ENCODE results near the gene VAV1. TPM values are rescaled to one million over a fixed set of nuclear protein-coding genes. Genes with fewer than 3 reads are reported as not detected.
"Not testable (repeated sequence)": the region's sequence is repeated elsewhere in the genome, so short reads cannot be mapped to it uniquely, and the experiment has no call there.

VAV1 gene
- total RNA-seq, 1 donor from 2014 or later = not detected

DNA sequence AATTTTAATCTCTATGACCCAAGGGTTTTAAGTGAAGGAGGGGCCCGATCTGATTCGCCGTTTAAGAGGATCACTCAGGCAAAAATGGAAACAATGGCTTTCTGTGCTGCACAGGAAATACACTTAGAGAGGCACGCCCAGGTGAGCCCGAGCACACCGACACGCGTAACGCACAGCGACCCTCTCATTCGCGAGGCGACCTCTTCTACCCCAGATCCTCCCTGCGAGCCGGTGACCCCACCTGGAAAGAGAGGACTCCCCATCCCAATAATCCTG, 5.5 kb upstream of the VAV1 start:
- no peak for DNase-seq
- Mint-ChIP-seq H3K9me3 (ENCODE audit: unreplicated experiment) (peaks cover 3% of the 10 kb centered on the region), H3K36me3 (ENCODE audit: unreplicated experiment) (peaks cover 4% of the 10 kb centered on the region), H3K4me3 (ENCODE audit: unreplicated experiment) (peak overlapping the region; percentile 77), H3K27ac (ENCODE audit: unreplicated experiment) (no peak overlapping the region), H3K27me3 (ENCODE audit: unreplicated experiment) (peaks cover 13% of the 10 kb centered on the region), H3K4me1 (ENCODE audit: low read depth, unreplicated experiment) (no peaks in the 10 kb centered on the region)
- no peak for TF ChIP-seq CTCF (IDR thresholded peaks at IDR 0.05; ENCODE audit: partially characterized antibody, unreplicated experiment)

GRCh38 chr19:6767357-6768235, 4.9 kb upstream of the VAV1 start, which contains the start of gene SH2D3A:
TSS of gene SH2D3A (minus strand) at chr19:6767435. CDS start at chr19:6763748, 3,687 bp downstream.
- DNase-seq = peak; percentile 64
- H3K27me3 Mint-ChIP-seq (ENCODE audit: unreplicated experiment) = peaks cover 13% of the 10 kb centered on the region
- peaks cover 3% of the 10 kb centered on the region for H3K9me3 Mint-ChIP-seq (ENCODE audit: unreplicated experiment)
- TF ChIP-seq CTCF (IDR thresholded peaks at IDR 0.05; ENCODE audit: partially characterized antibody, unreplicated experiment) = no peak
- H3K36me3 Mint-ChIP-seq (ENCODE audit: unreplicated experiment) = peaks cover 4% of the 10 kb centered on the region
- H3K4me3 Mint-ChIP-seq (ENCODE audit: unreplicated experiment) = peak within 1 kb of the TSS; percentile 86
- no peak within 1 kb of the TSS for H3K27ac Mint-ChIP-seq (ENCODE audit: unreplicated experiment)
- no peaks in the 10 kb centered on the region for H3K4me1 Mint-ChIP-seq (ENCODE audit: low read depth, unreplicated experiment)

- Mint-ChIP-seq H3K27me3 (ENCODE audit: unreplicated experiment) (peaks cover 13% of the 10 kb centered on the region), H3K36me3 (ENCODE audit: unreplicated experiment) (peaks cover 4% of the 10 kb centered on the region), H3K27ac (ENCODE audit: unreplicated experiment) (no peak overlapping the region), H3K9me3 (ENCODE audit: unreplicated experiment) (peaks cover 3% of the 10 kb centered on the region), H3K4me1 (ENCODE audit: low read depth, unreplicated experiment) (no peaks in the 10 kb centered on the region), H3K4me3 (ENCODE audit: unreplicated experiment) (peak overlapping the region; percentile 64)
- no peak for DNase-seq
- TF ChIP-seq CTCF (IDR thresholded peaks at IDR 0.05; ENCODE audit: partially characterized antibody, unreplicated experiment) = no peak
Observed at GRCh38 chr19:6768236-6768785, 4.2 kb upstream of the VAV1 start.

DNA sequence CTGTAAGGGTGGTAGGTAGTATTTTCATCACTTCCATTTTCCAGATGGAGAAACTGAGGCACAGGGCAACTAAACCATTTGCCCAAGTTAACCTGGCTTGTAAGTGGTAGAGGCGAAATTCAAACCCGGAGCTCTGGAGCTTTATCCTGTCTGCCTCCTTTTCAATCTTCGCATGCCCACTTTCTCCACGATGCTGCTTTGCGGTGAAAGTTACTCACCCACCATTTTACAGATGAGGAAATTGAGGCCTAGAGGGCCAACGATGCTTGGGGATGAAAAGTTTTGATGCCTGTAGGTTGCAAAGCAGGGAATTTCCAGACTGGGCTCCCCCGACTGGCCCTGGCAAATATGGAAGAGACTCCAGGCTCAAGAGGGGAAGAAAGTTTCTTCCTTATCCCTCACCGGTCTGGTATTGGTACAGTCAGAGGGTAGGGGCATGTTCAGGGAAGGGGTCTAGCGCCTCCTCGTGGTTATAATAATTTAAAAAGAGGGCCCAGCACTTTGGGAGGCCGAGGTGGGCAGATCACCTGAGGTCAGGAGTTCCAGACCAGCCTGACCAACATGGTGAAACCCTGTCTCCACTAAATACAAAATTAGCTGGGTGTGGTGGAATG, 3.4 kb upstream of the VAV1 start:
- Mint-ChIP-seq H3K27me3 (ENCODE audit: unreplicated experiment) (peaks cover 13% of the 10 kb centered on the region), H3K4me3 (ENCODE audit: unreplicated experiment) (no peak overlapping the region), H3K36me3 (ENCODE audit: unreplicated experiment) (peaks cover 4% of the 10 kb centered on the region), H3K27ac (ENCODE audit: unreplicated experiment) (no peak overlapping the region), H3K9me3 (ENCODE audit: unreplicated experiment) (peaks cover 3% of the 10 kb centered on the region), H3K4me1 (ENCODE audit: low read depth, unreplicated experiment) (no peaks in the 10 kb centered on the region)
- TF ChIP-seq CTCF (IDR thresholded peaks at IDR 0.05; ENCODE audit: partially characterized antibody, unreplicated experiment) = peak; percentile 36
- DNase-seq = no peak

DNA sequence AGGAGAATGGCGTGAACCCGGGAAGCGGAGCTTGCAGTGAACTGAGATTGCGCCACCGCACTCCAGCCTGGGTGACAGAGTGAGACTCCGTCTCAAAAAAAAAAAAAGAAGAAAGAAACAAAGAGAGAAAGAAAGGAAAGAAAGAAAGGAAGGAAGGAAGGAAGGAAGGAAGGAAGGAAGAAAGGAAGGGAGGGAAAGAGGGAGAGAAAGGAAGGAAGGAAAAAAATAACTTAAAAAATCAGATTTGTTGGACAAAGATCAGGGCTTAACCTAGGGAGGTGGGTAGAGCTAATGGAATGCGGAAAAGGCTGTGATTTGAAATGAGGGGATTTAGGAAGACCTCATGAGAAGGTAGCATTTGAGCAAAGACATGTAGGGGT, 870 bp upstream of the VAV1 start:
- not testable (repeated sequence) for H3K27ac Mint-ChIP-seq (ENCODE audit: unreplicated experiment); H3K9me3 Mint-ChIP-seq (ENCODE audit: unreplicated experiment); DNase-seq; H3K4me1 Mint-ChIP-seq (ENCODE audit: low read depth, unreplicated experiment); H3K36me3 Mint-ChIP-seq (ENCODE audit: unreplicated experiment); H3K4me3 Mint-ChIP-seq (ENCODE audit: unreplicated experiment)
- peaks cover 11% of the 10 kb centered on the region for H3K27me3 Mint-ChIP-seq (ENCODE audit: unreplicated experiment)
